HG03135 (cell line): Measurements from ENCODE around the gene STK24.

Experiments
- ATAC-seq: cut with Tn5 transposase; IDR thresholded peaks from one replicate; pipeline ENCODE4 v1.9.1; 2021; ENCODE audit warnings: mild to moderate bottlenecking, moderate library complexity; ENCODE audit not compliant: unreplicated experiment

The STK24 gene

GRCh38 chr13:98457053-98457452 is 119.9 kb downstream of the STK24 start:
- ATAC-seq = no peak

GRCh38 chr13:98456413-98456845 is 120.5 kb downstream of the STK24 start:
- no peak for ATAC-seq

GRCh38 chr13:98454389-98454881 is 122.5 kb downstream of the STK24 start:
- ATAC-seq = no peak

GRCh38 chr13:98452851-98453843 is 123.8 kb downstream of the STK24 start:
- ATAC-seq = no peak

GRCh38 chr13:98451676-98452470 is 125.0 kb downstream of the STK24 start:
- no peak for ATAC-seq

GRCh38 chr13:98450539-98451111 is 126.3 kb downstream of the STK24 start:
- no peak for ATAC-seq

GRCh38 chr13:98450026-98450425 is 126.9 kb downstream of the STK24 start:
- no peak for ATAC-seq

- ATAC-seq = no peak
These were observed 127.6 kb downstream of the STK24 start for GRCh38 chr13:98449273-98449672.

GRCh38 chr13:98448642-98448928 is 128.3 kb downstream of the STK24 start:
- ATAC-seq = no peak

GRCh38 chr13:98447881-98448641 is 128.8 kb downstream of the STK24 start:
- no peak for ATAC-seq

GRCh38 chr13:98447130-98447529 is 129.8 kb downstream of the STK24 start:
- no peak for ATAC-seq

GRCh38 chr13:98446234-98446621 is 130.7 kb downstream of the STK24 start:
- ATAC-seq = no peak

- ATAC-seq = peak; percentile 93
These were observed 131.3 kb downstream of the STK24 start for GRCh38 chr13:98445340-98446233.

GRCh38 chr13:98444381-98444780 is 132.5 kb downstream of the STK24 start:
- ATAC-seq = no peak

- no peak for ATAC-seq
These were observed 133.0 kb downstream of the STK24 start for GRCh38 chr13:98443800-98444325.

- ATAC-seq = no peak
These were observed 133.6 kb downstream of the STK24 start for GRCh38 chr13:98443329-98443728.

- no peak for ATAC-seq
These were observed 134.3 kb downstream of the STK24 start for GRCh38 chr13:98442391-98443230.

- no peak for ATAC-seq
These were observed 135.7 kb downstream of the STK24 start for GRCh38 chr13:98441056-98441676.
